WERI-Rb-1 (cell line): Measurements from ENCODE around the gene GNA15.

ENCODE experiments used
- DNase-seq: peaks from one replicate; pipeline ENCODE4 v3.0.0-alpha.2; 2020
- H3K27ac ChIP-seq: fragments of 250-450 bp; sonication (Bioruptor Pico); 2 replicates; pipeline ENCODE4 v1.5.1; 2020; ENCODE audit warnings: mild to moderate bottlenecking, moderate library complexity
- H3K27me3 ChIP-seq: fragments of 250-450 bp; sonication (Bioruptor Pico); 2 replicates; pipeline ENCODE4 v1.5.1; 2021; ENCODE audit warnings: mild to moderate bottlenecking, low read depth, moderate library complexity; ENCODE audit not compliant: insufficient read depth, severe bottlenecking
- H3K36me3 ChIP-seq: fragments of 250-450 bp; sonication (Bioruptor Pico); 2 replicates; pipeline ENCODE4 v1.5.1; 2020; ENCODE audit warnings: mild to moderate bottlenecking, moderate library complexity
- H3K4me3 ChIP-seq: 2 replicates; pipeline ENCODE4 v1.5.1; 2011; ENCODE audit warnings: low read depth, mild to moderate bottlenecking, control low read depth, low read length
- H3K9me3 ChIP-seq: fragments of 250-450 bp; sonication (Bioruptor Pico); 2 replicates; pipeline ENCODE4 v1.5.1; 2021; ENCODE audit warnings: mild to moderate bottlenecking, moderate library complexity; ENCODE audit not compliant: severe bottlenecking
- TF ChIP-seq, protein P1 (sequence below): IDR thresholded peaks from 2 replicates; pipeline ENCODE4 v1.5.1; 2011; ENCODE audit warnings: low read depth, mild to moderate bottlenecking, control low read depth, inconsistent platforms, low read length

The GNA15 gene

DNA sequence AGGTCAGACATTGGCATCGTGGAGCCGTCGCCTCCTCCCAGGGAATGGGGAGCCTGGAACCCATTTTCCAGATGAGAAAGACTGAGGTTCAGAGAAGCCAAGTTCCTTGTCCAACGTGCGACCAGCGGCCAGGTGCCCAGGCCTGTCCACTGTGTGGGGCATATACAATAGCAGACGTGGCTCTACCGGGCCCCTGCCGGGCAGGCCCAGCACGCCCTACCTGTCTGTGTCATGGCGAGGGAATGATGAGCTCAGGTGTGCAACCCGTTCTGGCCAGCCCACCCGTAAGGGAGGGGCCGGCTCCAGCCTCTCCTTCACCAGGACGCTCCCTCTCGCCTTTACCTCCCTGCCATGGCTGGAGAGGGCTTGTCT lies 837 bp downstream of the GNA15 start:
- Histone ChIP-seq H3K27me3 (no peaks in the 10 kb centered on the region), H3K4me3 (no peak overlapping the region), H3K9me3 (peaks cover 2% of the 10 kb centered on the region), H3K36me3 (no peaks in the 10 kb centered on the region), H3K27ac (no peak overlapping the region)
- no peak for DNase-seq
- TF ChIP-seq, protein P1, sequence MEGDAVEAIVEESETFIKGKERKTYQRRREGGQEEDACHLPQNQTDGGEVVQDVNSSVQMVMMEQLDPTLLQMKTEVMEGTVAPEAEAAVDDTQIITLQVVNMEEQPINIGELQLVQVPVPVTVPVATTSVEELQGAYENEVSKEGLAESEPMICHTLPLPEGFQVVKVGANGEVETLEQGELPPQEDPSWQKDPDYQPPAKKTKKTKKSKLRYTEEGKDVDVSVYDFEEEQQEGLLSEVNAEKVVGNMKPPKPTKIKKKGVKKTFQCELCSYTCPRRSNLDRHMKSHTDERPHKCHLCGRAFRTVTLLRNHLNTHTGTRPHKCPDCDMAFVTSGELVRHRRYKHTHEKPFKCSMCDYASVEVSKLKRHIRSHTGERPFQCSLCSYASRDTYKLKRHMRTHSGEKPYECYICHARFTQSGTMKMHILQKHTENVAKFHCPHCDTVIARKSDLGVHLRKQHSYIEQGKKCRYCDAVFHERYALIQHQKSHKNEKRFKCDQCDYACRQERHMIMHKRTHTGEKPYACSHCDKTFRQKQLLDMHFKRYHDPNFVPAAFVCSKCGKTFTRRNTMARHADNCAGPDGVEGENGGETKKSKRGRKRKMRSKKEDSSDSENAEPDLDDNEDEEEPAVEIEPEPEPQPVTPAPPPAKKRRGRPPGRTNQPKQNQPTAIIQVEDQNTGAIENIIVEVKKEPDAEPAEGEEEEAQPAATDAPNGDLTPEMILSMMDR: no peak

DNA sequence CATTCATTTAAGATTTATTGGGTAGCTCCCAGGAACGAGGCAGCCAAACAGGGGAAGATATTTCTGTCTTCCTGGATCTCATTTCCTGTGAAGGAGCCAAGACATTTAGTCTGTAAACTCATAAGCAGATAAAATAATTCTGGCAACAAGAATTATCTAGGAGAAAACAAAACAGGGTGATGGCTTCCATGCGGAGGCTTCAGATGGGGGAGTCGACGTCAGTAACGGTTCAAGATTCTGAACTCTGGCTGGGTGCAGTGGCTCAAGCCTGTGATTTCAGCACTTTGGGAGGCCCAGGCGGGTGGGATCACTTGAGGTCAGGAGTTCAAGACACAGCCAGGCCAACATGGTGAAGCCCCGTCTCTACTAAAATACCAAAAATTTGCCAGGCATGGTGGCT lies 1.3 kb downstream of the GNA15 start:
- Histone ChIP-seq H3K9me3 (peaks cover 2% of the 10 kb centered on the region), H3K4me3 (no peak overlapping the region), H3K27me3 (no peaks in the 10 kb centered on the region), H3K36me3 (no peaks in the 10 kb centered on the region), H3K27ac (no peak overlapping the region)
- TF ChIP-seq, protein P1: no peak
- DNase-seq: no peak

DNA sequence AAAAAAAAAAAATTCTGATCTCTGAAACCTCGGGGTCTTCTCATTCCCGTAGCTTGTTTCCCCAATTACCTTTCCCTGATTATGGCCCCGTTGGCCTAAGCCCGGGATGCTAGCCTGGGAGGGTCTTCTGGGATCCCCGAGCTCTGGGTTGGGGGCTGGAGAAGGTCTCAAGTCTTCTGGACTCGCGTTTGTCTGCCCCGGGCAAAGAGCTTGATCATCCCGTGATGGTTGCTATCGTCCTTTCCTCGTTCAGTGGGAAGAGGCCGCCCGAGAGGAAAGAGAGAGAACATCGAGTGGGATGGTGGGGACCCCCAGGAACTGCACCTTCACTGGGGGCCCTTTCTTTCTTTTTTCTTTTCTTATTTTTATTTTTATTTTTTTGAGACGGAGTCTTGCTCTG lies 2.4 kb downstream of the GNA15 start:
- TF ChIP-seq, protein P1: no peak
- DNase-seq: no peak
- Histone ChIP-seq H3K36me3 (no peaks in the 10 kb centered on the region), H3K9me3 (peaks cover 2% of the 10 kb centered on the region), H3K4me3 (no peak overlapping the region), H3K27ac (no peak overlapping the region), H3K27me3 (no peaks in the 10 kb centered on the region)

DNA sequence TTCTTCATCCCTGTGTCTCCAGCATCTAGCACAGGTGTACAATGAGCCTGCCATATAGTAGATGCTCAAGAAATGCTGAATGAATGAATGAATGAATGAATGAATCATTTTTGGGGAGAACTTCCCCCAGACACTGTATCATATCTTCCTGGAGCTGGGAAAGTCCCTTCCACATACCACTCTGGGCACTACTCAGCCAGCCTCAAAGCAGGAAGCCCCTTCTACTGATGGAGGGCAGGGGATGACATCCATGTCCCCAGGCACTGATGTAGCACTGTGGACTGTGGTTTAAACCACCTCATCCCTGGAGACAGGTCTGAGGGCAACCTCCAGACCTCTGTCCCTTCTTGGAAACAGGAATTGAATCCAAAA lies 4.8 kb downstream of the GNA15 start:
- no peaks in the 10 kb centered on the region for H3K27me3 ChIP-seq
- TF ChIP-seq, protein P1: no peak
- H3K36me3 ChIP-seq: no peaks in the 10 kb centered on the region
- peaks cover 2% of the 10 kb centered on the region for H3K9me3 ChIP-seq
- H3K27ac ChIP-seq: no peak overlapping the region
- no peak for DNase-seq
- no peak overlapping the region for H3K4me3 ChIP-seq

GRCh38 chr19:3142292-3142670 lies 6.4 kb downstream of the GNA15 start:
- TF ChIP-seq, protein P1: no peak
- no peaks in the 10 kb centered on the region for H3K27me3 ChIP-seq
- H3K36me3 ChIP-seq: no peaks in the 10 kb centered on the region
- no peak overlapping the region for H3K4me3 ChIP-seq
- H3K9me3 ChIP-seq: peaks cover 2% of the 10 kb centered on the region
- no peak for DNase-seq
- H3K27ac ChIP-seq: no peak overlapping the region

DNA sequence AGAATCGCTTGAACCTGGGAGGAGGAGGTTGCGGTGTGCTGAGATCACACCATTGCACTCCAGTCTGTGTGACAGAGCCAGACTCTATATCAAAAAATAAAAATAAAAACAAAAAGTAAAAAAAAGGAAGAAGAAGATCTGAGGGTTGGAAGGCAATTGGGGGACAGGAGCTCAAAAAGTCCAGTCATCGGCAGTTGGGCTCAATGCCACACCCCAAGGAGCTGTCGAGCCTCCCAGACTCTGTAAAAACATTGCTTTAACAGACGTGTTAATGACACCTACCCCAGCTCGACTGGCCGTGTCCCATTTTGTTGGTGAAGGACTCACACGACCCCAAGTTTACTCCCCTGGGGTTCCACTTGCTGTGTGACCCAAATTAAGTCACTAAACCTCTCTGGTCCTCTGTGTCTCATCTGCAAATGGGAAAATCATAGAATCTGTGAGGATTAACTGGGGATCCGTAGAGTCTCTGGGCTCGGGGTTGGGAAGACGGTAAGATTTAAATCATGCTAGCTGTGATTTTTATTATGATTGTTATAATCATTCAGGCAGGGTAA lies 7.0 kb downstream of the GNA15 start:
- no peak for DNase-seq
- Histone ChIP-seq H3K9me3 (peaks cover 2% of the 10 kb centered on the region), H3K4me3 (no peak overlapping the region), H3K27me3 (no peaks in the 10 kb centered on the region), H3K36me3 (no peaks in the 10 kb centered on the region), H3K27ac (no peak overlapping the region)
- TF ChIP-seq, protein P1: no peak
